Endodermal cell (in vitro differentiated cells): ENCODE results near the gene STEAP1B. TPM values are rescaled to one million over a fixed set of nuclear protein-coding genes. Genes with fewer than 3 reads are reported as not detected.
"Not testable (repeated sequence)": the region's sequence is repeated elsewhere in the genome, so short reads cannot be mapped to it uniquely, and the experiment has no call there.

Source experiments
- DNase-seq: peaks from one replicate; pipeline ENCODE4 v3.0.0-alpha.2; 2017
- H3K27ac ChIP-seq: 2 replicates; pipeline ENCODE4 v1.5.1; 2013; ENCODE audit warnings: mild to moderate bottlenecking, low read depth, low read length, moderate library complexity
- H3K27me3 ChIP-seq: 2 replicates; pipeline ENCODE4 v1.6.1; 2013; ENCODE audit warnings: mild to moderate bottlenecking, low read length, moderate library complexity; ENCODE audit not compliant: insufficient read depth, control insufficient read depth, poor library complexity, severe bottlenecking
- H3K36me3 ChIP-seq: 2 replicates; pipeline ENCODE4 v1.7.0; 2013; ENCODE audit warnings: mild to moderate bottlenecking, low read length, moderate library complexity; ENCODE audit not compliant: control insufficient read depth, insufficient read depth
- H3K4me1 ChIP-seq: one replicate; pipeline ENCODE4 v1.7.0; 2013; ENCODE audit warnings: low read length; ENCODE audit not compliant: control insufficient read depth, insufficient read depth
- H3K4me3 ChIP-seq: 2 replicates; pipeline ENCODE4 v1.5.1; 2013; ENCODE audit warnings: mild to moderate bottlenecking, low read length, moderate library complexity
- H3K9ac ChIP-seq: 2 replicates; pipeline ENCODE4 v1.6.1; 2013; ENCODE audit warnings: mild to moderate bottlenecking, low read length, moderate library complexity; ENCODE audit not compliant: poor library complexity, severe bottlenecking; ENCODE audit errors: extremely low read depth
- H3K9me3 ChIP-seq: 2 replicates; pipeline ENCODE4 v1.6.1; 2013; ENCODE audit warnings: mild to moderate bottlenecking, low read length, moderate library complexity; ENCODE audit not compliant: control insufficient read depth
- H3K27ac Mint-ChIP-seq: 2 replicates; pipeline ENCODE4 v1.8.0; 2020; ENCODE audit warnings: mixed read lengths
- H3K27me3 Mint-ChIP-seq: 2 replicates; pipeline ENCODE4 v1.8.0; 2021; ENCODE audit warnings: mild to moderate bottlenecking, mixed read lengths; ENCODE audit not compliant: insufficient read depth
- H3K36me3 Mint-ChIP-seq: 2 replicates; pipeline ENCODE4 v1.8.0; 2020; ENCODE audit warnings: low read depth, mixed read lengths
- H3K4me1 Mint-ChIP-seq: 2 replicates; pipeline ENCODE4 v1.8.0; 2020; ENCODE audit warnings: mixed read lengths
- H3K4me3 Mint-ChIP-seq: 2 replicates; pipeline ENCODE4 v1.8.0; 2020; ENCODE audit warnings: mild to moderate bottlenecking, moderate library complexity, mixed read lengths
- H3K9me3 Mint-ChIP-seq: 2 replicates; pipeline ENCODE4 v1.8.0; 2020; ENCODE audit warnings: mild to moderate bottlenecking, mixed read lengths
- WGBS, 2 experiments: methylation state at CpG; one replicate each; pipeline versions ENCODE4 v1.1.5 to v1.1.7; 2013; ENCODE audit warnings: missing lambda C conversion rate in 2 of 2, mixed read lengths in 1 of 2; ENCODE audit not compliant: insufficient coverage in 1 of 2, insufficient read length in 1 of 2; 5-methylcytosine and 5-hydroxymethylcytosine counted together
- long read RNA-seq, 4 experiments: library from polyadenylated mRNA in 2 of 4; library from RNA in 1 of 4; library from capped mRNA in 1 of 4; stranded (forward) in 3 of 4; unstranded in 1 of 4; transcript quantifications; one replicate each; pipeline ENCODE4 v2.0.0, GENCODE V29; 2020 to 2021; ENCODE audit warnings: inconsistent platforms in 1 of 4
- polyA plus RNA-seq, 2 experiments: library from polyadenylated mRNA; stranded (reverse); fragments of 50-300 nt; gene quantifications; one replicate each; pipeline ENCODE4 v1.2.3, GENCODE V29; 2013
- total RNA-seq, 2 donors: library from RNA; stranded (reverse); fragmentation: NEBNext Ultra II Directional in 1 of 2; extraction: Animal tissue kit (Norgen Biotek cat#: 25700) in 1 of 2; gene quantifications; 2 replicates in 1 of 2; 3 replicates in 1 of 2; pipeline ENCODE4 v1.2.1, GENCODE V29; 2021
- TF ChIP-seq, protein P1 (sequence below): fragments of 200-600 bp; sonication (generic); conservative IDR thresholded peaks from 2 replicates; pipeline ENCODE4 v1.5.0; 2021; ENCODE audit warnings: antibody characterized with exemption, mild to moderate bottlenecking

The STEAP1B gene
- total RNA-seq, result 10 to 100 TPM; 30.5 to 54.2 TPM
- polyA plus RNA-seq (2013, experiment 1 of 2), result 4.3 TPM
- 5.1 TPM for polyA plus RNA-seq (2013, experiment 2 of 2)
- long read RNA-seq, experiment 1, partial matches to known transcripts, result 2 of 17 reads
- long read RNA-seq, experiment 1, other reads (novel, unspliced or antisense), result 15 of 17 reads
- long read RNA-seq, experiment 2, partial matches to known transcripts, result 2 of 128 reads
- long read RNA-seq, experiment 2, other reads (novel, unspliced or antisense), result 126 of 128 reads
- long read RNA-seq, experiment 3, partial matches to known transcripts, result 11 of 103 reads
- long read RNA-seq, experiment 3, other reads (novel, unspliced or antisense), result 92 of 103 reads
- long read RNA-seq, experiment 4, partial matches to known transcripts, result 8 of 58 reads
- long read RNA-seq, experiment 4, other reads (novel, unspliced or antisense), result 49 of 58 reads

DNA sequence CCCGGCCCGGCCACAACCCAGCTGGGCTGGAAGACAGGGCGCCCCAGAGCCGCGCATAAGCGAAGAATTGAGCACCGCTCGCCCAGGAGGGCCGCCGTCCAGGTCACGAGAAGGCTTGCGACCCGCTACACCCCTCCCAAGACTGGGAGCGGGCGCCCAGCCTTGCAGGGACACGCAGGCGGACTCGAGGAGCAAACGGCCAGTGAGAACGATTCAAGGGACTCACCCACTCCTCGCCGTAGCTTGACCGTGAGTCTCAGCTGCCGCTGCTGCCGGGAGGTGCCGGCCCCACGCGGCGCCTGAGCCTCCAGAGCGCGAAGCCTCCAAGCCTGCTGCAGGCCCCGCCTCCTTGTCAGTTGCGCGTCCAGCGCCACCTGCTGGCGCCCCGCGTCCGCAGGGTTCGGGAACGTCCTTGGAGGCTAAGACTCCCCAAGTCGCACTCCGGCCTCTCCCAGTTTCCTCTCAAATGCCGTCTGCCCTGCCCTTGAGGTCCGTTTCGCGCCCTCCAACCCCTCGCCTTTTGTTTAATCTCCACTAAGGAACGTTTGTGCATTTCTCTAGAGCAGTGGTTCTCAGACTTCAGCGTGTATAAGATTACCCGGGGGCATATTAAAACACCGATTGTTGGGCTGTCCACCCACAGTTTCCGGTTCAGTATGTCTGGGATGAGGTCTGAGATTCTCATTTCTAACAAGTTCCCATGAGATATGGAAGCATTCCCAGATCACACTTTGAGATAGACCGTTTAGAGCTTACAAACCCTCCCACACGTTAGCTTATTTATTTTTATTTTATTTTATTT is at the start of gene STEAP1B:
TSS of gene STEAP1B (minus strand) at position 301 of the 802 bp plus-strand sequence. CDS start 5,333 bp downstream, outside the sequence.
- Mint-ChIP-seq H3K4me1 (peaks cover 14% of the 10 kb centered on the region), H3K4me3 (peak within 1 kb of the TSS; percentile 44)
- not testable (repeated sequence) for H3K4me3 ChIP-seq, H3K4me1 ChIP-seq, H3K36me3 Mint-ChIP-seq, H3K27me3 Mint-ChIP-seq, H3K27ac Mint-ChIP-seq, H3K27me3 ChIP-seq, H3K9me3 Mint-ChIP-seq, H3K27ac ChIP-seq, H3K9ac ChIP-seq, H3K9me3 ChIP-seq, H3K36me3 ChIP-seq
- 88 to 92% methylated on average over 36 to 53 of the region's 55 CpGs for WGBS, 2 experiments
- TF ChIP-seq, protein P1, sequence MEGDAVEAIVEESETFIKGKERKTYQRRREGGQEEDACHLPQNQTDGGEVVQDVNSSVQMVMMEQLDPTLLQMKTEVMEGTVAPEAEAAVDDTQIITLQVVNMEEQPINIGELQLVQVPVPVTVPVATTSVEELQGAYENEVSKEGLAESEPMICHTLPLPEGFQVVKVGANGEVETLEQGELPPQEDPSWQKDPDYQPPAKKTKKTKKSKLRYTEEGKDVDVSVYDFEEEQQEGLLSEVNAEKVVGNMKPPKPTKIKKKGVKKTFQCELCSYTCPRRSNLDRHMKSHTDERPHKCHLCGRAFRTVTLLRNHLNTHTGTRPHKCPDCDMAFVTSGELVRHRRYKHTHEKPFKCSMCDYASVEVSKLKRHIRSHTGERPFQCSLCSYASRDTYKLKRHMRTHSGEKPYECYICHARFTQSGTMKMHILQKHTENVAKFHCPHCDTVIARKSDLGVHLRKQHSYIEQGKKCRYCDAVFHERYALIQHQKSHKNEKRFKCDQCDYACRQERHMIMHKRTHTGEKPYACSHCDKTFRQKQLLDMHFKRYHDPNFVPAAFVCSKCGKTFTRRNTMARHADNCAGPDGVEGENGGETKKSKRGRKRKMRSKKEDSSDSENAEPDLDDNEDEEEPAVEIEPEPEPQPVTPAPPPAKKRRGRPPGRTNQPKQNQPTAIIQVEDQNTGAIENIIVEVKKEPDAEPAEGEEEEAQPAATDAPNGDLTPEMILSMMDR, result peak; percentile 87
- DNase-seq, result peak; percentile 98

DNA sequence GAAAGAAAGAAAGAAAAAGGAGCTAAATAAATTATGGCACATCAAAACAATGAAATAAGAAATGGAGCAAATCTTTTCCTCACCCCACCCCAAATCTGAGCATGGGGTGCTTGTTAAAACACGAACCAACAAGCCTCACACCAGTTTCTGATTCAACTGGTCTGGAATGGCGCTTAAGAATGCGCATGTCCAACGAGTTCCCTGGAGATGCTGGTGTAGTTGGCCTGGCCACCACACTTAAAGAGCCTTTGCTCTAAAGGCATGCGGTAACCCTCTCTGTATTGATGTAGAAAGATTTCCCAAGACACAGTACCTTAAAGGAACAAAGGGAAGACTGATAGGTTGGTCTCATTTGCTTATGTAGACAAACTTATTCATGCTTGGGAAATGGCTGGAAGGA is 49.1 kb upstream of the STEAP1B start:
- Mint-ChIP-seq H3K27ac (peak overlapping the region; percentile 94), H3K27me3 (no peaks in the 10 kb centered on the region), H3K4me1 (peaks cover 14% of the 10 kb centered on the region), H3K9me3 (no peaks in the 10 kb centered on the region), H3K36me3 (peaks cover 2% of the 10 kb centered on the region), H3K4me3 (peak overlapping the region; percentile 87)
- H3K27ac ChIP-seq, result no peak overlapping the region
- peak; percentile 71 for DNase-seq
- WGBS, 2 experiments, result 64 to 79% methylated on average over 5 of the region's 5 CpGs
- H3K4me3 ChIP-seq, result peak overlapping the region; percentile 85
- H3K36me3 ChIP-seq, result no peaks in the 10 kb centered on the region
- no peaks in the 10 kb centered on the region for H3K9me3 ChIP-seq
- TF ChIP-seq, protein P1, result no peak
- H3K4me1 ChIP-seq, result no peaks in the 10 kb centered on the region
- no peak overlapping the region for H3K9ac ChIP-seq
- no peaks in the 10 kb centered on the region for H3K27me3 ChIP-seq

DNA sequence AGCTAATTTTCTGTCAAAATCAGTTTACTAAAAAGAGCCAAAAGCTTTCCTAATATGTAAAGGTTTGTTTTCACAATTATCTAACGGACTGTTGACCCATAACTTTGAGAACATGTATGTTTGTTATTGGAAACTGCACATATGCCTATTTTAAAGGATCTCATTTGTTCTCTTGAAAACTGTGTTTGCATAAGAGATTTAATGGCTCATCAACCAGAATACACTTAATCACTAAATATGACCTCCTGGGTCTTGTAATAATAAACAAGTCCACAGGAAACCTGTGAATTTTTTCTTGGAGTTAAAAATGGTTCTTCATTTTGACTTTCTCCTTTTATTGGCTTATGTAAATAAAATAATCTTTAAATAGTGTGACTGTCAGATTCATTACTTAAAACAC is 48.3 kb upstream of the STEAP1B start:
- no peak overlapping the region for H3K4me3 Mint-ChIP-seq
- no peaks in the 10 kb centered on the region for H3K27me3 Mint-ChIP-seq
- no peak overlapping the region for H3K27ac ChIP-seq
- H3K4me3 ChIP-seq, result no peak overlapping the region
- H3K27ac Mint-ChIP-seq, result no peak overlapping the region
- H3K9me3 Mint-ChIP-seq, result no peaks in the 10 kb centered on the region
- peaks cover 12% of the 10 kb centered on the region for H3K4me1 Mint-ChIP-seq
- H3K36me3 ChIP-seq, result no peaks in the 10 kb centered on the region
- H3K4me1 ChIP-seq, result no peaks in the 10 kb centered on the region
- WGBS, 2 experiments, result 100% methylated on average over 1 of the region's 1 CpG
- H3K9me3 ChIP-seq, result no peaks in the 10 kb centered on the region
- H3K36me3 Mint-ChIP-seq, result no peaks in the 10 kb centered on the region
- H3K27me3 ChIP-seq, result no peaks in the 10 kb centered on the region
- TF ChIP-seq, protein P1, result no peak
- no peak for DNase-seq
- H3K9ac ChIP-seq, result no peak overlapping the region
